ENCODE results near the gene SLC4A9.

Gene SLC4A9

GRCh38 chr5:140365941-140366340, 5.9 kb downstream of the SLC4A9 start:
- H3K9me3 ChIP-seq (ENCODE audit: control insufficient read depth, low read length): no peaks in the 10 kb centered on the region
- H3K4me3 ChIP-seq (ENCODE audit: low read length): no peak overlapping the region
- H3K27me3 ChIP-seq (ENCODE audit: control insufficient read depth, insufficient read depth, low read length): no peaks in the 10 kb centered on the region
- H3K9ac ChIP-seq (ENCODE audit: low read length): no peak overlapping the region
- H3K4me1 ChIP-seq (ENCODE audit: control insufficient read depth, insufficient read depth, low read length): peaks cover 9% of the 10 kb centered on the region
- no peaks in the 10 kb centered on the region for H3K36me3 ChIP-seq (ENCODE audit: control insufficient read depth, insufficient read depth, low read length)

GRCh38 chr5:140366589-140367255, 6.7 kb downstream of the SLC4A9 start:
- H3K4me3 ChIP-seq (ENCODE audit: low read length): no peak overlapping the region
- no peak overlapping the region for H3K9ac ChIP-seq (ENCODE audit: low read length)
- H3K9me3 ChIP-seq (ENCODE audit: control insufficient read depth, low read length): no peaks in the 10 kb centered on the region
- no peaks in the 10 kb centered on the region for H3K36me3 ChIP-seq (ENCODE audit: control insufficient read depth, insufficient read depth, low read length)
- H3K4me1 ChIP-seq (ENCODE audit: control insufficient read depth, insufficient read depth, low read length): peaks cover 9% of the 10 kb centered on the region
- no peaks in the 10 kb centered on the region for H3K27me3 ChIP-seq (ENCODE audit: control insufficient read depth, insufficient read depth, low read length)

DNA sequence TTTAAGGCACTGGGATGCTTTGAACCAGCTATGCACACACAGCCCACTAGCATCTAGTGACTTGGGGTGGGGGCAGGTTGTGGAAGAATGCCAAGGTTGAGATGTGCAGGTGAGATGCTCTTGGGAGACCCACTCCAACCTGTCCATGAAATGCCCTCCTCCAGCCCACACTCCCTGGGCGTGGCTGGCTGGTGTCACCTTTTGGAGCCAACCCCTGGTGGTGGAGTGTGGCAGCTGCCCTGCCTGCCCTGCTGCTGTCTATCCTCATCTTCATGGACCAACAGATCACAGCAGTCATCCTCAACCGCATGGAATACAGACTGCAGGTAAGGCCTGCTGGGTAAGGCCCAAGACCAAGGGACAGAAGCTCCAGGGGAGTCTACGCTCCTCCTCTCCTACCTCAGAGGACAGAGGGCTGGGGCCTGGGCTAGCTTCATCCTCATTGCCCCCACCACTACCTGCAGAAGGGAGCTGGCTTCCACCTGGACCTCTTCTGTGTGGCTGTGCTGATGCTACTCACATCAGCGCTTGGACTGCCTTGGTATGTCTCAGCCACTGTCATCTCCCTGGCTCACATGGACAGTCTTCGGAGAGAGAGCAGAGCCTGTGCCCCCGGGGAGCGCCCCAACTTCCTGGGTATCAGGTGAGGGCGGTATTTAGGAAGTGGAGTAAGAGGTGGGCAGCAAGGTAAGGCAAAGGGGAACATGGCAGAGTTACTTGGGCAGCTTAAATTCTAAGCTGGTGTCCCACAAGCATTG, 7.4 kb downstream of the SLC4A9 start:
- Histone ChIP-seq H3K27me3 (ENCODE audit: control insufficient read depth, insufficient read depth, low read length) (no peaks in the 10 kb centered on the region), H3K4me3 (ENCODE audit: low read length) (no peak overlapping the region), H3K4me1 (ENCODE audit: control insufficient read depth, insufficient read depth, low read length) (peaks cover 9% of the 10 kb centered on the region), H3K36me3 (ENCODE audit: control insufficient read depth, insufficient read depth, low read length) (no peaks in the 10 kb centered on the region), H3K9me3 (ENCODE audit: control insufficient read depth, low read length) (no peaks in the 10 kb centered on the region), H3K9ac (ENCODE audit: low read length) (no peak overlapping the region)

DNA sequence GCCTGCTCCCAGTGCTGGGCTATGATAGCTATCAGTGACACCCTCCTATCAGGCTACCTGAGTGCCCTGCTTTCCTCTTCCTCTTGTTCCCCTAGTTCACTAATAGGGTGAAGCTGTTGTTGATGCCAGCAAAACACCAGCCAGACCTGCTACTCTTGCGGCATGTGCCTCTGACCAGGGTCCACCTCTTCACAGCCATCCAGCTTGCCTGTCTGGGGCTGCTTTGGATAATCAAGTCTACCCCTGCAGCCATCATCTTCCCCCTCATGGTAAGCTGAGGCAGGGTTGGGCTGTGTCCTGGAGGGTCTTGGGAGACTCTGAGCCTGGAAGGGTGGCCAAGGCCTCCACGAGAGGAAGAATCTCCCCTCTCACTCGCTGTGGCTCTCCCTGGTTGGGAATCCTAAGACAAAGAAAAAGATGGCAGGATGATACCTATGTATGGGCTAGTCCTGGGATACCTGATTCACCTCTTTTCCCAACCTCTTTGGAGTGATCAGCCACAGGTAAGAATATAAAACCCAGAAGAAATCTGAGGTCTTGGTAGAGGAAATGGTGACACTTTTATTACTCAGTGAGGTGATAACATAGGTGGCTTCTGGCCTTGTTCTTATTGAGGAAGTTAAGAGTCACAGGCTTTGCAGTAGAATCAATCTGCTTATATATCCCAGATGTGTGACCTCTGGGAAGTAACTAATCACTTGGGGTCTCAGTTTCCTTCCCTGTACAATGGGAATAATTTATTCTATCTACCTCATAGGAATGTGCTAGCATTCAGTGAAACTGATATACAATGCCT, 11.6 kb downstream of the SLC4A9 start:
- no peak overlapping the region for H3K9ac ChIP-seq (ENCODE audit: low read length)
- H3K9me3 ChIP-seq (ENCODE audit: control insufficient read depth, low read length): no peaks in the 10 kb centered on the region
- H3K27me3 ChIP-seq (ENCODE audit: control insufficient read depth, insufficient read depth, low read length): no peaks in the 10 kb centered on the region
- H3K36me3 ChIP-seq (ENCODE audit: control insufficient read depth, insufficient read depth, low read length): no peaks in the 10 kb centered on the region
- no peak overlapping the region for H3K4me3 ChIP-seq (ENCODE audit: low read length)
- no peaks in the 10 kb centered on the region for H3K4me1 ChIP-seq (ENCODE audit: control insufficient read depth, insufficient read depth, low read length)

- Histone ChIP-seq H3K4me1 (ENCODE audit: control insufficient read depth, insufficient read depth, low read length) (no peaks in the 10 kb centered on the region), H3K9ac (ENCODE audit: low read length) (peak overlapping the region; percentile 5), H3K9me3 (ENCODE audit: control insufficient read depth, low read length) (no peaks in the 10 kb centered on the region), H3K27me3 (ENCODE audit: control insufficient read depth, insufficient read depth, low read length) (no peaks in the 10 kb centered on the region), H3K4me3 (ENCODE audit: low read length) (no peak overlapping the region), H3K36me3 (ENCODE audit: control insufficient read depth, insufficient read depth, low read length) (no peaks in the 10 kb centered on the region)
Measured at GRCh38 chr5:140372971-140373487, 13.0 kb downstream of the SLC4A9 start.

DNA sequence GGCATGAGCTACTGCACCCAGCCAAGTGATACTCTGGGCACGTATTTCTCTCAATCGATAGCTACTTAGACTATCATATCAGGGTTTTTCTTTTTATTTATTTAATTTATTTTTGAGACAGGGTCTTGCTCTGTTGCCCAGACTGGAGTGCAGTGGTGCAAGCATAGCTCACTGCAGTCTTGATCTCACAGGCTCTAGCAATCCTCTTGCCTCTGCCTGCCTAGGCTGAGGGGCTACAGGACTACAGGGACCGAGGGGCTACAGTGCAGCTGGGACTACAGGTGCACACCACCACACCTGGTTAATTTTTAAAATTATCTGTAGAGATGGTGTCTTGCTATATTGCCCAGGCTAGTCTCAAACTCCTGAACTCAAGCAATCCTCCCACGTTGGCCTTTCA, 21.4 kb downstream of the SLC4A9 start:
- Histone ChIP-seq H3K27me3 (ENCODE audit: control insufficient read depth, insufficient read depth, low read length) (no peaks in the 10 kb centered on the region), H3K36me3 (ENCODE audit: control insufficient read depth, insufficient read depth, low read length) (no peaks in the 10 kb centered on the region), H3K4me3 (ENCODE audit: low read length) (no peak overlapping the region), H3K9me3 (ENCODE audit: control insufficient read depth, low read length) (no peaks in the 10 kb centered on the region), H3K9ac (ENCODE audit: low read length) (no peak overlapping the region), H3K4me1 (ENCODE audit: control insufficient read depth, insufficient read depth, low read length) (peaks cover 12% of the 10 kb centered on the region)

DNA sequence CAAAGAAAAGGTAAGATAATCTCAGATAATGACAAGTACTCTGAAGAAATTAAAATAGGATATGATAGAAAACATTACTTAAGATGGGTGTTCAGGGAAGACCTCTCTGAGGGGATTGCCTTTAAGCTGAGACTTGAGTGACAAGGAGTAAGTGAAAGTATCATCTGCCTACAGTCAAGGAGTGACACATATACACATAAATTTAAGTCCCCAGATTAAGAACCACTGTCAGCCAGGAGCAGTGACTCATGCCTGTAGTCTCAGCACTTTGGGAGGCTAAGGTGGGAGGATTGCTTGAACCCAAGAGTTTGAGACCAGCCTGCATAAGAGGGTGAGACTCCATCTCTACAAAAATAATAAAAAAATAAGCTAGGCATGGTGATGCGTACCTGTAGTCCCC, 22.0 kb downstream of the SLC4A9 start:
- Histone ChIP-seq H3K36me3 (ENCODE audit: control insufficient read depth, insufficient read depth, low read length) (no peaks in the 10 kb centered on the region), H3K4me1 (ENCODE audit: control insufficient read depth, insufficient read depth, low read length) (peaks cover 12% of the 10 kb centered on the region), H3K4me3 (ENCODE audit: low read length) (no peak overlapping the region), H3K9me3 (ENCODE audit: control insufficient read depth, low read length) (no peaks in the 10 kb centered on the region), H3K9ac (ENCODE audit: low read length) (no peak overlapping the region), H3K27me3 (ENCODE audit: control insufficient read depth, insufficient read depth, low read length) (no peaks in the 10 kb centered on the region)

GRCh38 chr5:140382866-140383265, 22.9 kb downstream of the SLC4A9 start:
- Histone ChIP-seq H3K9ac (ENCODE audit: low read length) (no peak overlapping the region), H3K36me3 (ENCODE audit: control insufficient read depth, insufficient read depth, low read length) (no peaks in the 10 kb centered on the region), H3K9me3 (ENCODE audit: control insufficient read depth, low read length) (no peaks in the 10 kb centered on the region), H3K4me1 (ENCODE audit: control insufficient read depth, insufficient read depth, low read length) (peaks cover 12% of the 10 kb centered on the region), H3K27me3 (ENCODE audit: control insufficient read depth, insufficient read depth, low read length) (no peaks in the 10 kb centered on the region), H3K4me3 (ENCODE audit: low read length) (no peak overlapping the region)

- Histone ChIP-seq H3K27me3 (ENCODE audit: control insufficient read depth, insufficient read depth, low read length) (no peaks in the 10 kb centered on the region), H3K4me1 (ENCODE audit: control insufficient read depth, insufficient read depth, low read length) (peaks cover 12% of the 10 kb centered on the region), H3K4me3 (ENCODE audit: low read length) (no peak overlapping the region), H3K9ac (ENCODE audit: low read length) (no peak overlapping the region), H3K9me3 (ENCODE audit: control insufficient read depth, low read length) (no peaks in the 10 kb centered on the region), H3K36me3 (ENCODE audit: control insufficient read depth, insufficient read depth, low read length) (no peaks in the 10 kb centered on the region)
Measured at GRCh38 chr5:140383300-140383699, 23.3 kb downstream of the SLC4A9 start.

- peaks cover 6% of the 10 kb centered on the region for H3K4me1 ChIP-seq (ENCODE audit: control insufficient read depth, insufficient read depth, low read length)
- H3K27me3 ChIP-seq (ENCODE audit: control insufficient read depth, insufficient read depth, low read length): no peaks in the 10 kb centered on the region
- H3K36me3 ChIP-seq (ENCODE audit: control insufficient read depth, insufficient read depth, low read length): no peaks in the 10 kb centered on the region
- no peak overlapping the region for H3K9ac ChIP-seq (ENCODE audit: low read length)
- H3K9me3 ChIP-seq (ENCODE audit: control insufficient read depth, low read length): no peaks in the 10 kb centered on the region
- H3K4me3 ChIP-seq (ENCODE audit: low read length): no peak overlapping the region
Measured at GRCh38 chr5:140388052-140388451, 28.1 kb downstream of the SLC4A9 start.

- H3K27me3 ChIP-seq (ENCODE audit: control insufficient read depth, insufficient read depth, low read length): no peaks in the 10 kb centered on the region
- H3K4me3 ChIP-seq (ENCODE audit: low read length): no peak overlapping the region
- H3K36me3 ChIP-seq (ENCODE audit: control insufficient read depth, insufficient read depth, low read length): no peaks in the 10 kb centered on the region
- no peak overlapping the region for H3K9ac ChIP-seq (ENCODE audit: low read length)
- H3K4me1 ChIP-seq (ENCODE audit: control insufficient read depth, insufficient read depth, low read length): no peaks in the 10 kb centered on the region
- no peaks in the 10 kb centered on the region for H3K9me3 ChIP-seq (ENCODE audit: control insufficient read depth, low read length)
Measured at GRCh38 chr5:140391312-140391711, 31.3 kb downstream of the SLC4A9 start.

- no peaks in the 10 kb centered on the region for H3K9me3 ChIP-seq (ENCODE audit: control insufficient read depth, low read length)
- no peak overlapping the region for H3K9ac ChIP-seq (ENCODE audit: low read length)
- no peak overlapping the region for H3K4me3 ChIP-seq (ENCODE audit: low read length)
- H3K36me3 ChIP-seq (ENCODE audit: control insufficient read depth, insufficient read depth, low read length): no peaks in the 10 kb centered on the region
- no peaks in the 10 kb centered on the region for H3K4me1 ChIP-seq (ENCODE audit: control insufficient read depth, insufficient read depth, low read length)
- H3K27me3 ChIP-seq (ENCODE audit: control insufficient read depth, insufficient read depth, low read length): no peaks in the 10 kb centered on the region
Measured at GRCh38 chr5:140391732-140392131, 31.7 kb downstream of the SLC4A9 start.

All from mucosa of stomach (tissue), 1 donor.